ENCODE measurements around the gene KRT39.

DNA sequence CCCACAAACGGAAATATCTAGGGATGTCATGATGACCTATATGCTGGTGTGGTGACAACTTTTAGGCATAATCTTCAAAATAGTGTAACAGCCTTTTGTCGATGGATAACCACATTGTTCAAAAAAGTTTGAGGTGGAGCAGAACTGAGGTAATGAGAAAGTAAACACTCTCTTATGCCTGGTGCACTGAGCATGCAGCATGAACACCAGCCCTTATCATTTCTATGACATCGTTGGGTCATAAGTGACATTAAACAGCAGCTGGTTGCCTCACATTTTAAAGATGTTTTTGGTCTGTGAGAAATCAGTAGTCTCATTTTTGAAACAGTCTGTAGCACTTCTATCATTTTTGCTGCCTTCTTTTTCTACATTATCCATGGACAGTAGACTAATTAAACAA, 31.1 kb downstream of the KRT39 start:
- TF ChIP-seq POLR2A (IDR thresholded peaks at IDR 0.05; ENCODE audit: low read length) (no peak), GATA1 (IDR thresholded peaks at IDR 0.05; ENCODE audit: low read depth, low read length) (no peak)
